Ammon's horn (tissue), 1 donor: ENCODE results near the gene DNAH6.
"Not testable (repeated sequence)": the region's sequence is repeated elsewhere in the genome, so short reads cannot be mapped to it uniquely, and the experiment has no call there.

ENCODE experiments used
- DNase-seq: peaks from one replicate; pipeline ENCODE4 v3.0.0-alpha.2; 2016; ENCODE audit warnings: low spot score

DNAH6 gene

DNA sequence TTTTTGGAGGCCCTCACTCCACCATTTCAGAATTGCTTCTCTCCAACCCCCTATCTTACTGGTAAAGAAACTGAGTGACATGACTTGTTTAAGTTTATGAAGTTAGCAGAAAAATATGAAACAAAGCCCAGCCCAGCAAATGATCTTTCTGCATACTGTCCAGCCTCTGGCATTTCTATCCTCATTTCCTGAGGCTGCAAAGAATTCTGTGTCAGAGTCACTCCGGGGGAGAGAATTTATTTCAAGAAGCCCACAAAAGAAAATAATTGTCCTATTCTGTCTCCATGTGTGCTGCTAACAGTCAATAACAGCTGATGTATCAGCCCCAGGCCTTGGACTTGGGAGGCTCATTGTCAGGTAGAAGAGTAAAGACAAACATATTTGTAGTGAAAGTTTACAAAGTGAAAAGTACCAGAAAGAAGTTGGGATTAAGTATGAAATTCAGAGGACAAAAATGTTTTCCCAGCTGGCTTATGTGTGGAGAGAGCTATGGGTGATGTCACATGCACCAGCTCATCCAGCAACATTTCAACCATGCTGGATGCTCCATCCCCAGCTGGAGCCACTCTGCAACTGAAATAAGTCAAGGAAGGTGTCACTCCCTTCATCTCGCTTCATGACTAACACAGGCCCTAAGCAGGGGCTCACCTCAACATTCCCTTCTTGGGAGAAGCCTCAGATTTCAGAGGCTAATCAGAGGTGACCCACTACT is 322.3 kb downstream of the DNAH6 start:
- no peak for DNase-seq

GRCh38 chr2:84839851-84840250 is 323.6 kb downstream of the DNAH6 start:
- no peak for DNase-seq

DNA sequence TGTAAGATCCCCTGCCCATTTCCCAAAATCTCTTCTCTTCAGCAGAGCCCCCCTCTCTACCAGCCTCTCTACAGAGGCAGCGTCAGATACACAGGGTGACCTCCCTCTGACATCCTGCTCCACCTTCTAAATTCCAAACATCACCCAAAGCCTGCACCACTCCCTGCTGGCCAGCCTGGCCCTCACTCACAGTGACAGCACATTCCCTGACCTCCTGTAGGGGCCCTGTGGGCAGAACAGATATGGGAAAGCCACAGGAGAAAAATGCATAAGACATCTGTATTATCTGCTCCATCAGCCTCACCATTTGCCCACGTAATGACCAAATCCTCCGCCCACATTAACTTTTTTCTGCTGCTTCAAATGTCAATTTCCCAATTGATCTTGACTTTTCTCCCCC is 324.0 kb downstream of the DNAH6 start:
- no peak for DNase-seq

DNA sequence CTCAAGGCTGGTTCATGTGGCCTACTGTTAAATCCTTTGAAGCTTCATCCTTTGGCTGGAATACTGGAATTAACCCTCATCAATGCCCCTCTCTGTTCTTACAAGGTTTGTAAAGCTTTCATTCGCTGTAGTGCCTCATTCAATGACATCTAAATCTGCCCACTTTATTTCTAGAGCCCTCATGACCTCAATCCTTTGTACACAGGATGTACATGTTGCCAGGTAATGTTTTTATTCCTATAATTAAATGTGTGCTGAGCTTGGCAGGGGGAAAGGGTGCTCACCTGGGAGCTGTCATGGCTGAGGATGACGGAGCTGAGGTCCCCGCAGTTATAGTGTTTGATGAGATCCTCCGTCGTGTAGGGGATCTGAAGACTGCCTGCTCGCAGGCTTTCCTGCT is 325.3 kb downstream of the DNAH6 start:
- no peak for DNase-seq

- DNase-seq, result no peak
These were observed 327.8 kb downstream of the DNAH6 start for GRCh38 chr2:84844141-84844540.

DNA sequence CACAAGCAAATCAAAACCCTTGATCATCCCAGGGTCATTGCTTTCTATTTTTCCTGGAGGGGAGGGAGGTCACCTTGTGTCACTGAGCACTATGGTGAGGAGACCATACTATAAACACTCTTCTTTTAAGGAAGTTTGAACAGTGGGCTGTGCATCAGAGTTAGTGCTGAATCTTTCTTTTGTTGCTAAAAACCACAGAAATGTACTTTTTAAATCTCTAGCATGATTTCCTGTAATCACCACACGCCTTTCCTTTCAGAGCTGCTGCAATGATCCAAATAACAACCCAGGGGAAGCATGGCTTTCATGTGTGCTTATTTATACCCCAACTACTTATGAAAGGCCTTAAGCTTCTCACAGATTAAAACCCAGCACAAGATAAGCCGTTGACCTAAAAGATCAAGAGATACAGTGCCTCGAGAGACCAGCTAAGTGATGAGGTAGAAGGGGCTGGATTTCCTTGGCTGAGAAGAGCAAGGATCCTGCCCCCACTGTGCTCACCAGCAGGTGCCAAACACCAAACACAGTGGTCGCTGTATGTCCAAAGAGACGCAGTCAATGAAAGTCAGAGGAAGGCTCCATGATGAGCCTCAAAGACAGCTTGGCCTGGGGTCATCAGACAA is 329.9 kb downstream of the DNAH6 start:
- DNase-seq, result no peak

- no peak for DNase-seq
These were observed 330.4 kb downstream of the DNAH6 start for GRCh38 chr2:84846741-84847142.

DNA sequence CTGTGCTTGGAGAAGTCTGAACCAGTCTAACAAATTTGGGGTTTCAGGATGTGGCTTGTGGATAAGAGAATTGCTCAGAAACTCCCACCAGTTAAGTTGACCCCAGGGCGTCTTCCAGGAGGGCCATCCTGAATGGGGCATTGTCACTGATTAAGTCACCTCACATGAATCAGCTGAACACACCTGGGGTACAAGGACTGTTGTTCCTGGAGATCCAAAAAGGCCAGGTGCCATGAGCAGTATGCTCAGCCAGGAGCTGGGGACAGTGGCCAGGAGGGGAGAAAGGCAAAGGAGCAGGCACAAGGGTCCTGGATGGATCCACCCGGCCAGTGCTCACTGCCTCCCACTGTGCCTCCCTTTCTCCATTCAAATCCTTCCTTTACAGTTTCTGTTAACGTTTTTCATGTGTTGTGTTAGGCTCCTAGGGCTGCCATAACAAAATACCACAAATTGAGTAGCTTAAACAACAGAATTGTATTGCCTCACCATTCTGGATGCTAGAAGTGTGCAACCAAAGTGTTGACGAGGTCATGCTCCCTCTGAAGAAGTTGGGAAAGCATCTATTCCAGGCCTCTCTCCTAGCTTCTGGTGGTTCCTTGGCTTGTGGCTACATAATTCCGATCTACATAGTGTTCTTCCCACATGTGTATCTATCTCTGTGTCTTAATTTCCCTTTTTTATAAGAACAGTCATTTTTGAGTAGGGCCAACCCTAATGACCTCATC is 331.2 kb downstream of the DNAH6 start:
- no peak for DNase-seq

DNA sequence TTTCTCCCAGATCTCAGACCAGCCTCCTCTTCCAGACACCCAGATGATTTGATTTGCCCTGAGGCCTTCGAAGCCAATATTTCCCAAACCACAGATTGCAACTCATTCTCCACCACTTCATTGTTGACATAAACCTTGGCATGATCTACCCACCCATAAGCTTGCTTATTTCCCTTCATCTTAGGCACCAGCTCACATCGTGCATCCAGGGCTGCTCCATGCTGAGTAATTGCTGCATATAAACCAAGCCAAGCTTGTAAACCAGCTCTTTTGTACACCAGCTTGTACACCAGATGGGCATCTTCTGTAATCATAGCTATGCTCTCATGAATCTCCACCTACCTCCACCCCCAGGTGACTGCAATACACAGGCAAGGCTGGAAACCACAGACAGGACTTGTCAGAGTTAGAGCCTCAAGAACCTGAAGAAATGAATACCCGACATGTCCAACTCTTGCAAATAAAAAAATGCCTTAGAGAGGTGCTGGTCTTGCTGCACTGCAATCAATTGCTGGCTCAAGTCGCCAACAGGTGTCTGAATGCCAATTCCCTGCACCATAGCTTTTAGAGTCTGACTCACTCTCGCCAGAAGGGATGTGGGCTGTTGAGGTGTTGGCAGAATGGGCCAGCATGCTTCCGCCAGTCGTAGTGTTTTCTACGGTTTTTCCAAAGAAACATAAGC is 333.1 kb downstream of the DNAH6 start:
- DNase-seq, result peak; percentile 81

DNA sequence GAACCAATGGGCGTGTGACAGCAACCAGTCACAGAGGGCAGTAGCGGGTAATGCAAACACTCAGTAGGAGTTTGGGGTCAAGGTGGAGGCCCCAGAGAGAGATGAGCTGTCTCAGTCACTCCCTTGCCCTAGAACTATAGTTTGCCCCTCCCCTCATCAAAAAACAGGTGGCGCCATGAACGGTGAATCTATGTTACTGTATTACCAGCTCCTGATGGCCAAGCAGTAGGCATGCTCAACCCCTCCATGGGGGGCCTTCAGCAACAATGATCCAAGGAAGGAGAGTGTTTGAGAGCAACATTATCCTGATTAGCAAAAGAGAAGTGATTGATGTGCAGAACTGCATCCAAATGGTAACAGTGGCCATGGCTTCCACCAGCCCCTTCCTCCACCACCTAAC is 334.2 kb downstream of the DNAH6 start:
- DNase-seq, result no peak

- no peak for DNase-seq
These were observed 335.6 kb downstream of the DNAH6 start for GRCh38 chr2:84851876-84852275.

DNA sequence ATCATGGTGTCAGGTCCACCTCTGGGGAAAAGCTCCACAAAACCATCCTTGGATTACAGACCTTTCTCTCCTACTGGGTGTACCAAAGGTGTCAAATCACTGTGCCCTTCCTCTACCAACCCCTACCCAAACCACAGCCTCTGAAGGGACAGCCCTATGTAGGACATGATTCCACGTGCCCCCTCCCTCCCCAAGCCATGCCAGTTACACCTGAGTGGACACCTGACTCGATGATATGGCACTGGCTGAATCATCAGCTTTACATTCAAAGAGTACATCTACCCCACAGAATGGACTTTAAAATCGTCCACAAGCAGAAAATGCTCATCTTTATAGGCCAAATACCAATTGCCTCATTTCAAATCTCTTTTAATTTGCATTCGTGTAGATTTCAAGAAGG is 338.6 kb downstream of the DNAH6 start:
- DNase-seq, result no peak

- DNase-seq, result no peak
These were observed 339.4 kb downstream of the DNAH6 start for GRCh38 chr2:84855731-84856130.

GRCh38 chr2:84856787-84857186 is 340.5 kb downstream of the DNAH6 start:
- DNase-seq, result no peak

GRCh38 chr2:84857566-84857965 is 341.3 kb downstream of the DNAH6 start:
- DNase-seq, result no peak

DNA sequence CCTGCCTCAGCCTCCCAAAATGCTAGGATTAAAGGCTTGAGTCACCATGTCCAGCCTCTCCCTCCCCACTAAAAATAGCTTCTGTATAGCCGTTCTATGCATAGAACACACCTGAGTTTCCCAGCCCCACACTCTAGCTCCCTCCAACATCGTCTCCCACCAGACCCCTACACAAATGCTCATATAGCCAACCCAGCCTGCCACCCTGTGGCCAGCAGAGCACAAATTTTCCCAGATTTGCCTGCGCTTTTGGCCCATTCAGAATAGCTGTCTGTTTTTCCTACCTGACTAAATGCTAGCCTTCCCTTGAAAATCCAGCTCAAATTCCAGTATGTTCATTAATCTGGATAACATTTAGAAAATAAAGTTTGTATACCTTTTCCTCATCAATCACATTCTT is 341.8 kb downstream of the DNAH6 start:
- no peak for DNase-seq

DNA sequence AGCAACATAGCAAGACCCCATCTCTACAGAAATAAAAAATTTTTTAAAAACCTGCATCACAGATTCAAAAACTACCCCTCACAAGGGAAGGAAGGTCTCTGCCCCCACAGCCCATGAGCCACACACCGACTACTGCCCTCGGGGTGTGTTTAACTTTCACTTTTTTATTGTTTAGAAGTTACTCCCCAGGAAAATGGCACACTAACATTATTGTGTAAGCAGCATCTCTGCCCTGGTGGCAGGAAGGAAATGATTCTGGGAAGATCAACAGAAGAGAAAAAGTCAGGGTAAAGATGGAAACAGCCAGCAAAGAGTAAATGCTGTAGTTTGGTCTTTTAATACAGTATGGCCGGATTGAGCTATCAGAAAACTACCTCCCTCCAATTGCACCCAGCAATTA is 342.6 kb downstream of the DNAH6 start:
- DNase-seq, result no peak

- DNase-seq, result no peak
These were observed 345.2 kb downstream of the DNAH6 start for GRCh38 chr2:84861539-84861938.

DNA sequence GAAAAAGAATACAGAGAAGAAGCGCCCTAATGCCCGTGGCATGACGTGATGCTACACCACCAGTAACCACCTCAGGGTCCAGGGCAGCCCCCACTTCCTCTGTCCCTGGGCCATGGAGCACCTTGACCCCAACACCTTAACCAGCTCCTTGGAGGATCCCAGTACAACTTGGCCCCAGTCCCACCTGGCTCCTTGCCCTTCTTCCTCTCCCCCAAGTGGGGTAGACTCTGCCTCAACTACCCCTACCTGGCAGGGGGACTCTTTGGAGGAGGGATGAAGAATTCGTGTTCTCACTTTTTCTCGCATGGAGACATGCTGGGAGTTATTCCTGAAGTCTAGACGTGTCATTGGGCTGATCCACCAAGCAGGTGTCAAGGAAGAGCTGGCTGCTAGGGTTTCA is 345.7 kb downstream of the DNAH6 start:
- no peak for DNase-seq

DNA sequence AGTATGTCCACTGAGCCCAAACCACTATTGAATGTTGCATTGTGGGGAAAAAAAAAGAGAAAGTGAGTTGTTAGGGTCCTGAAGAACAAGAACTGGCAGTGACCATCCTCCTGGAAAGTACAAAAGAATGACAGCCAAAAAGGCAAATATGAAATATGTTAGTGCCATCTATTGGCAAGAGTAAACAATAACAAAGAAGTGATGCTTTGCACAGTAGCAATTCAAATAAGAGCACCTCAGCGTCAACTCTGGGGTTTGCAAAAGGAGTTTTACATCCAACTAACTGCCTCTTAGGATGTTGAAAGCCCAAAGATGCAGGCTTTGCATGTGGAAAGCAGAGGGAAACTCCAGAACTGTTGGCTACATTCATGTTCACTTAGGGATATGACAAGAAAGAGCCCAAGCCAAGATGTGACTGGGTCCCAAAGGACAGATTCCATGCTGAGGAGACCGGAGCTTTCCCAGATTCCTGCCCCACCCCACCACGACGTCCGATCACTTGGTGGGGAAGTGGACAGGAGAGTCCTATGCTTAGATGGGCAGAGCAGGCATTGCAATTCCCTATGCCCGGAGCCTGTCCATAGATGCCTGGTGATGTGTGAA is 349.0 kb downstream of the DNAH6 start:
- peak; percentile 50 for DNase-seq

DNA sequence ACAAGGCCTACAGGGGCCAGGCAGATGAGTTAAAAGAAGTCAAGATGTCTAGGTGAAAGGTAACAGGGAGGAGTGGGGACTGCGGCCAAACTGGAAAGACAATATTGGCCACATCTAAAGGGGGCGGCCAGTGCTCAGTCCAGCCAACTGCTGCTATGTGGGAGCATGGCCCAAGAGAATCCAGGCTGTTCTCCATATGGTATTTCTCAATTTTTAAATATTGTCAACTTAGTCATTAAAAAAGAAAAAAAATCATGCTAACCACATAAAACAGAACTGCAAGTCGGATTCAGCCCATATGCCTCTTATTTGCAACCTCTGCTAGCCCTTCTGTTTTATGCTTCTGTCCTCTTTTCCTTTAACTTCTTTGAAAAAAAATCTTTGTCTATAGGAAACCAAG is 349.8 kb downstream of the DNAH6 start:
- DNase-seq, result no peak

DNA sequence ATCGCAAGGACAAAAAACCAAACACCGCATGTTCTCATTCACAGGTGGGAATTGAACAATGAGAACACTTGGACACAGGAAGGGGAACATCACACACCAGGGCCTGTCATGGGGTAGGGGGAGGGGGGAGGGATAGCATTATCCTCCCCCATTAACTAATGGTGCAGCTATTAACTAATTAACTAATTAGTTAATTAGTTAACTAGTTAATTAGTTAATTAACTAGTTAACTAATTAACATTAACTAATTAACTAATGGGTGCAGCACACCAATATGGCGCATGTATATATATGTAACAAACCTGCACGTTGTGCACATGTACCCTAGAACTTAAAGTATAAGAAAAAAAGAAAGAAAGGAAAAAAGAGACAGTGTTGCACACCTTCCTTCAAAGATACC is 352.0 kb downstream of the DNAH6 start:
- not testable (repeated sequence) for DNase-seq
